CD4-positive, alpha-beta T cell (primary cell): ENCODE data around the gene TMX2. TPM values are rescaled to one million over a fixed set of nuclear protein-coding genes. Genes with fewer than 3 reads are reported as not detected.

Experiments
- ATAC-seq: fragments of 200-7000 bp; cut with Tn5 transposase; one replicate; pipeline ENCODE4 v1.10.0; 2022; ENCODE audit warnings: mild to moderate bottlenecking; ENCODE audit not compliant: poor library complexity
- CTCF ChIA-PET: fragments of 350-600 bp; sonication (Branson Sonifier 250); formaldehyde crosslinking; loops from one replicate; lab custom pipeline; 2021; ENCODE audit warnings: antibody characterized with exemption, inconsistent platforms; lab: Charles Lee
- POLR2A ChIA-PET: fragments of 350-600 bp; sonication (Branson Sonifier 250); formaldehyde crosslinking; loops from one replicate; lab custom pipeline; 2021; ENCODE audit warnings: antibody characterized with exemption, inconsistent platforms; lab: Charles Lee
- DNase-seq, 14 experiments: peaks; one replicate each; pipeline ENCODE4 v3.0.0-alpha.2; 2013 to 2020; ENCODE audit warnings: mixed read lengths in 2 of 14
- H3K27ac ChIP-seq, 2 donors: one replicate each; pipeline versions ENCODE4 v1.5.1 to v1.7.0; 2013; ENCODE audit warnings: low read length in 2 of 2, low read depth in 1 of 2, mild to moderate bottlenecking in 1 of 2
- H3K27me3 ChIP-seq, 2 experiments: 1 replicate in 1 of 2; 2 replicates in 1 of 2; pipeline versions ENCODE4 v1.6.1 to v1.7.0; 2013; ENCODE audit warnings: low read length in 2 of 2, control low read depth in 1 of 2, mild to moderate bottlenecking in 1 of 2, moderate library complexity in 1 of 2; ENCODE audit not compliant: insufficient read depth in 2 of 2, control insufficient read depth in 1 of 2
- H3K36me3 ChIP-seq: one replicate; pipeline ENCODE4 v1.6.1; 2013; ENCODE audit warnings: low read length, control low read depth; ENCODE audit not compliant: insufficient read depth
- H3K4me1 ChIP-seq: one replicate; pipeline ENCODE4 v1.6.1; 2013; ENCODE audit warnings: low read length, control low read depth; ENCODE audit not compliant: insufficient read depth
- H3K4me3 ChIP-seq: one replicate; pipeline ENCODE4 v1.5.1; 2013; ENCODE audit warnings: mild to moderate bottlenecking, low read length, moderate library complexity
- H3K9me3 ChIP-seq, 2 experiments: 1 replicate in 1 of 2; 2 replicates in 1 of 2; pipeline versions ENCODE4 v1.6.1 to v1.7.0; 2013; ENCODE audit warnings: low read length in 2 of 2, mild to moderate bottlenecking in 2 of 2, control low read depth in 1 of 2, moderate library complexity in 1 of 2; ENCODE audit not compliant: control insufficient read depth in 1 of 2, insufficient read depth in 1 of 2
- H3K27ac Mint-ChIP-seq: one replicate; pipeline ENCODE4 v1.8.0; 2020; ENCODE audit warnings: mixed read lengths
- H3K27me3 Mint-ChIP-seq: one replicate; pipeline ENCODE4 v1.8.0; 2021; ENCODE audit warnings: mixed read lengths
- H3K36me3 Mint-ChIP-seq: one replicate; pipeline ENCODE4 v1.8.0; 2021; ENCODE audit warnings: low read depth, mixed read lengths
- H3K4me1 Mint-ChIP-seq: one replicate; pipeline ENCODE4 v1.8.0; 2021; ENCODE audit warnings: low read depth, mixed read lengths
- H3K4me3 Mint-ChIP-seq: one replicate; pipeline ENCODE4 v1.8.0; 2020; ENCODE audit warnings: mild to moderate bottlenecking, mixed read lengths
- H3K9me3 Mint-ChIP-seq: one replicate; pipeline ENCODE4 v1.8.0; 2020; ENCODE audit warnings: mixed read lengths
- CTCF ChIP-seq: fragments of 200-600 bp; IDR thresholded peaks from one replicate; pipeline ENCODE4 v1.8.0; 2022; ENCODE audit warnings: antibody characterized with exemption, mild to moderate bottlenecking
- intact Hi-C, 2 experiments: fragments of 100-400 bp; cut with DNase I in 1 of 2; cut with micrococcal nuclease in 1 of 2; formaldehyde crosslinking; loops; one replicate each; pipeline versions ENCODE4 v1.15.1 to v1.9.0; 2023 to 2025; cut with DNase I, micrococcal nuclease
- total RNA-seq, 174 experiments: library from RNA in 2 of 174; stranded (reverse) in 2 of 174; gene quantifications; one replicate each; pipeline ENCODE4 v1.2.3 and lab custom pipeline; 2021 to 2026

Gene TMX2
- total RNA-seq, 2 experiments from 2014 or later: 30.0 to 30.5 TPM

- H3K27me3 Mint-ChIP-seq: no peaks in the 10 kb centered on the region
- Histone ChIP-seq H3K4me1 (no peaks in the 10 kb centered on the region), H3K36me3 (peaks cover 68% of the 10 kb centered on the region), H3K9me3 (no peaks in the 10 kb centered on the region), H3K27ac (no peak overlapping the region), H3K4me3 (no peak overlapping the region), H3K27me3 (no peaks in the 10 kb centered on the region)
- intact Hi-C loops: no loop called here
- H3K9me3 Mint-ChIP-seq: no peaks in the 10 kb centered on the region
- no peak for DNase-seq
- H3K27ac Mint-ChIP-seq: no peak overlapping the region
- CTCF ChIA-PET: no interaction called here
- H3K4me1 Mint-ChIP-seq: no peaks in the 10 kb centered on the region
- H3K36me3 Mint-ChIP-seq: peaks cover 83% of the 10 kb centered on the region
- TF ChIP-seq CTCF: no peak
- no peak overlapping the region for H3K4me3 Mint-ChIP-seq
- POLR2A ChIA-PET: no interaction called here
- no peak for ATAC-seq
Observed at GRCh38 chr11:57699813-57700212, 12.6 kb upstream of the TMX2 start.

DNA sequence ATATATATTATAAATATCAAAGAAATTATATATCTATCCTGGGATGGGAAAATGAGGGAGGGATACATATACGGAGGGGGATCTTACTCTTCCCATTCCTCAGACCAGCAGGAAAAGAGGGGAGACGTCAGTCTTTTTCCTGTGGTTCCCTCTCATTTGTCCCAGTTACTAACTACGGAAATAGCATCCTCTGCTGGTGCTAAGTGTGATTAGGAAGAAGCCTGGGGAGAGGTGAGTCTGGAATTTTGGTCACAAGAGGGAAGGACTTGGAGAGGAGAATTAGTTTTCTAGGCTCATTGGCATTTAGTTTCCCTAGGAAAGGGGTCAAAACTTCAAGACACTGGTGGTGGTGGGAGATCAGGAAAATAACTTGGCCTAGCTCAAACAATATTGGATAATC lies 12.0 kb upstream of the TMX2 start:
- H3K27ac ChIP-seq: no peak overlapping the region
- H3K27ac Mint-ChIP-seq: no peak overlapping the region
- ChIA-PET POLR2A (interaction anchor here (0.7 kb wide), 1 partner anchor 12 kb away, joined by 3 read pairs; the partner anchor contains the start of gene MED19), CTCF (no interaction called here)
- no peaks in the 10 kb centered on the region for H3K9me3 Mint-ChIP-seq
- no peaks in the 10 kb centered on the region for H3K4me1 ChIP-seq
- TF ChIP-seq CTCF: no peak
- no peak for ATAC-seq
- DNase-seq: no peak
- H3K4me3 ChIP-seq: no peak overlapping the region
- H3K27me3 Mint-ChIP-seq: no peaks in the 10 kb centered on the region
- no peak overlapping the region for H3K4me3 Mint-ChIP-seq
- H3K36me3 Mint-ChIP-seq: peaks cover 79% of the 10 kb centered on the region
- no peaks in the 10 kb centered on the region for H3K27me3 ChIP-seq
- intact Hi-C loops: no loop called here
- H3K36me3 ChIP-seq: peaks cover 62% of the 10 kb centered on the region
- H3K9me3 ChIP-seq: no peaks in the 10 kb centered on the region
- no peaks in the 10 kb centered on the region for H3K4me1 Mint-ChIP-seq

DNA sequence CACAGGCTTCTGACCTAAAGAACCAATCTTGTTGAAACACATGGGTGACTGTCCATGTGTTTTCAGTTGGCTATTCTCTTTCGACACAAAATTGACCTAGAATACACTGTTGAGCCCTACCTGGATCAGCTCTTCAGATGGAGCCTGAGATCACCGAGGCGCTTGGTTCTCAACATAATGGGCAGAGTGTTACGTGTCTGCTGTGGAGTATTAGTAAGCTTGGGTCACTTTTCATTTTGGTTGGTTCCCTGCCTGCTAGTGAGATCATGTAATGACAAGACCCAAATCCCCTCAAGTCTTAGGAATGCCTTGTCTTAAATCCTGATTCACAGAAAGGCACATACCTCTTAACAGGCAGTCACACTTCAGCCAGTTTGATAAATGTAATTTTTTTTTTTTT lies 9.1 kb upstream of the TMX2 start:
- peaks cover 44% of the 10 kb centered on the region for H3K36me3 ChIP-seq
- H3K36me3 Mint-ChIP-seq: peaks cover 67% of the 10 kb centered on the region
- H3K27ac ChIP-seq: no peak overlapping the region
- H3K9me3 ChIP-seq: no peaks in the 10 kb centered on the region
- H3K4me1 Mint-ChIP-seq: peaks cover 4% of the 10 kb centered on the region
- DNase-seq (no peak), ATAC-seq (no peak)
- CTCF ChIA-PET: interaction anchor here (3.3 kb wide), 1 partner anchor 97 kb away, joined by 12 read pairs; no protein-coding TSS in a partner anchor
- no peak overlapping the region for H3K4me3 ChIP-seq
- no peak overlapping the region for H3K27ac Mint-ChIP-seq
- no peaks in the 10 kb centered on the region for H3K27me3 ChIP-seq
- TF ChIP-seq CTCF: no peak
- no peak overlapping the region for H3K4me3 Mint-ChIP-seq
- POLR2A ChIA-PET: interaction anchor here (0.9 to 1.5 kb wide), 3 partner anchors 9 to 135 kb away, joined by 3 read pairs; partner anchors contain the start of genes MED19, TMX2 and UBE2L6
- no peaks in the 10 kb centered on the region for H3K9me3 Mint-ChIP-seq
- no peaks in the 10 kb centered on the region for H3K4me1 ChIP-seq
- intact Hi-C loops: no loop called here
- H3K27me3 Mint-ChIP-seq: no peaks in the 10 kb centered on the region
